PFSK-1 (cell line): Measurements from ENCODE around the gene AOAH.

Source experiments
- POLR2AphosphoS5 ChIP-seq: IDR thresholded peaks from 2 replicates; pipeline ENCODE4 v1.6.1; 2012; ENCODE audit warnings: low read depth, mild to moderate bottlenecking, control low read depth, low read length, moderate library complexity
- SIN3A ChIP-seq: IDR thresholded peaks from 2 replicates; pipeline ENCODE4 v1.6.1; 2012; ENCODE audit warnings: mild to moderate bottlenecking, low read length, moderate library complexity, borderline replicate concordance; ENCODE audit not compliant: insufficient read depth
- TF ChIP-seq, protein P1 (sequence below), 2 experiments: IDR thresholded peaks; 2 replicates each; pipeline versions ENCODE4 v1.6.1 to v1.8.0; 2011 to 2012; ENCODE audit warnings: low read depth in 2 of 2, low read length in 2 of 2, control low read depth in 1 of 2, inconsistent platforms in 1 of 2, mild to moderate bottlenecking in 1 of 2, moderate library complexity in 1 of 2; ENCODE audit not compliant: insufficient read depth in 1 of 2

DNA sequence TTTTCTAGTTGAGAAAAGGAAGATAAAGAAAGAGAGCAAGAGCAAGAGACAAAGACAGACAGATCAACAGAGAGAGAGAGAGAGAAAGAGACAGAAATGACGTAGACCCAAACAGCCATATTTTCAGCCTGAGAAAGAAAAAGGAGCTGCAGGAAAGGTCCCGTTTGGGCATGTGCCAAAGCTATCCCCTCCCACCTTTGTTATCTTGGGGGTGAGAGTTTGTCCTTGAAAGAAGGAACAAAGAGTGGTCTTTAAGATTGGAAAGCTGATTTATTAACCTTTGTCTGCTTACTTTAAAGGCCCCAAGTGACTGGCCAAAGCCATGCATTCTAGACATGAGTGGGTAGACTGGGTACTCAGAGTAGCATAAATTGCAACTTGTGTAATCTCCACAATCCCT, 98.2 kb downstream of the AOAH start:
- TF ChIP-seq POLR2AphosphoS5 (no peak), SIN3A (no peak)
- TF ChIP-seq, protein P1, sequence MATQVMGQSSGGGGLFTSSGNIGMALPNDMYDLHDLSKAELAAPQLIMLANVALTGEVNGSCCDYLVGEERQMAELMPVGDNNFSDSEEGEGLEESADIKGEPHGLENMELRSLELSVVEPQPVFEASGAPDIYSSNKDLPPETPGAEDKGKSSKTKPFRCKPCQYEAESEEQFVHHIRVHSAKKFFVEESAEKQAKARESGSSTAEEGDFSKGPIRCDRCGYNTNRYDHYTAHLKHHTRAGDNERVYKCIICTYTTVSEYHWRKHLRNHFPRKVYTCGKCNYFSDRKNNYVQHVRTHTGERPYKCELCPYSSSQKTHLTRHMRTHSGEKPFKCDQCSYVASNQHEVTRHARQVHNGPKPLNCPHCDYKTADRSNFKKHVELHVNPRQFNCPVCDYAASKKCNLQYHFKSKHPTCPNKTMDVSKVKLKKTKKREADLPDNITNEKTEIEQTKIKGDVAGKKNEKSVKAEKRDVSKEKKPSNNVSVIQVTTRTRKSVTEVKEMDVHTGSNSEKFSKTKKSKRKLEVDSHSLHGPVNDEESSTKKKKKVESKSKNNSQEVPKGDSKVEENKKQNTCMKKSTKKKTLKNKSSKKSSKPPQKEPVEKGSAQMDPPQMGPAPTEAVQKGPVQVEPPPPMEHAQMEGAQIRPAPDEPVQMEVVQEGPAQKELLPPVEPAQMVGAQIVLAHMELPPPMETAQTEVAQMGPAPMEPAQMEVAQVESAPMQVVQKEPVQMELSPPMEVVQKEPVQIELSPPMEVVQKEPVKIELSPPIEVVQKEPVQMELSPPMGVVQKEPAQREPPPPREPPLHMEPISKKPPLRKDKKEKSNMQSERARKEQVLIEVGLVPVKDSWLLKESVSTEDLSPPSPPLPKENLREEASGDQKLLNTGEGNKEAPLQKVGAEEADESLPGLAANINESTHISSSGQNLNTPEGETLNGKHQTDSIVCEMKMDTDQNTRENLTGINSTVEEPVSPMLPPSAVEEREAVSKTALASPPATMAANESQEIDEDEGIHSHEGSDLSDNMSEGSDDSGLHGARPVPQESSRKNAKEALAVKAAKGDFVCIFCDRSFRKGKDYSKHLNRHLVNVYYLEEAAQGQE (IDR thresholded peaks at IDR 0.05; ENCODE audit: insufficient read depth in 1 of 2, low read depth in 2 of 2, low read length in 2 of 2), result no peak
